ENCODE measurements around the gene SEC61B. TPM values are rescaled to one million over a fixed set of nuclear protein-coding genes. Genes with fewer than 3 reads are reported as not detected.
A peak's percentile ranks its signal among the peaks of the same experiment; 100 is the strongest.

Gene SEC61B
- total RNA-seq, 1 donor from 2014 or later: 83.7 TPM

DNA sequence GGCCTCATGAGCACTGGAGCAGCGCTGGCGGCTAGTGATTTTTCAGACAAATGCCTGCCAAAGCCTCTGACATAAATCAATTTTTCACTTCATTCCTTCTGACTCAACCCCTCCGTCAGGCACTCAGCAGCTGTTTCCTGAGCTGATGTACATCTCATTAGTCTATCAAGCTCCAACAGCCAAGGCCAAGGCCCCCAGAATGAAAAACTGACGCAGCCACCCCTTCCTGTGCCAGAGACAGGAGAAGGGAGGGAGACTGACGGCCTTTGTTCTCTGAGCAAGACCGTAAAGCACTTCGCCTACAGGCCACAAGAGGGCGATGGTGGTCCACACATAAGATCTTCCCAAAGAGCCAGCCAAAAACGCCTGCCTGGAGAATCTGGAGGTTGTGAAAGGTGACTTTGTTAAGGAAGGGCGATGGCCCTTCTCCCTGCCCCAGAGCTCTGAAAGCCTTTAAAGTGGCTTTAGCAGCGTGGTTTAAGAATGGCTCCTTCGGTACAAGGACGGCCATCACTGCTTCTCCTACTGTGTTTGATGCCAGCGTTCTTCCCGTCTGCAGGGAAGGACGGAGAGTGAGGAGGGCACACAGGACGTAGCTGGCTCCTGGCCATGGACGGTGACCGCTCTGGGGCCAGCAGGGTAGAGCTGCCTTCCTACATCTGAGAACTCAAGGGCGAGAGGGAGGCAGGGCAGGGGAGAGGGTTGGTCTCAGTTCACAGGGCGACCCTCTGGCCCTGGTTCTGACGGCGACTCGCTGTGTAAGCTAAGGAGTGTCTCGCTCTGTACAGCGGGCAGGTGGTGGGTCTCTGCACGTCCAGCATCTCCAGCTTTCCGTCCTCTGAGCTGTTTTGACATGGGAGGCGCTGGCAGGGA, 37.4 kb upstream of the SEC61B start:
- peak; percentile 93 for DNase-seq (ENCODE audit: low spot score)
- Mint-ChIP-seq H3K27ac (peak overlapping the region; percentile 88), H3K4me3 (no peak overlapping the region), H3K9me3 (no peaks in the 10 kb centered on the region), H3K4me1 (peaks cover 8% of the 10 kb centered on the region), H3K27me3 (ENCODE audit: insufficient read depth, low read depth) (peaks cover 4% of the 10 kb centered on the region), H3K36me3 (no peaks in the 10 kb centered on the region)
- Histone ChIP-seq H3K4me2 (no peak overlapping the region), H3K27ac (no peak overlapping the region), H3K36me3 (no peaks in the 10 kb centered on the region), H2AFZ (replicated peaks) (peak overlapping the region; percentile 94), H3K79me2 (ENCODE audit: low read depth) (no peaks in the 10 kb centered on the region), H3K9me3 (ENCODE audit: low read depth) (no peaks in the 10 kb centered on the region), H3K9ac (no peak overlapping the region), H4K20me1 (ENCODE audit: low read depth) (no peaks in the 10 kb centered on the region), H3F3A (ENCODE audit: low read depth) (no peaks in the 10 kb centered on the region), H3K4me3 (no peak overlapping the region), H3K4me1 (no peaks in the 10 kb centered on the region), H3K27me3 (no peaks in the 10 kb centered on the region)
- TF ChIP-seq EZH2phosphoT487 (IDR thresholded peaks at IDR 0.05): no peak
- TF ChIP-seq, protein P1, sequence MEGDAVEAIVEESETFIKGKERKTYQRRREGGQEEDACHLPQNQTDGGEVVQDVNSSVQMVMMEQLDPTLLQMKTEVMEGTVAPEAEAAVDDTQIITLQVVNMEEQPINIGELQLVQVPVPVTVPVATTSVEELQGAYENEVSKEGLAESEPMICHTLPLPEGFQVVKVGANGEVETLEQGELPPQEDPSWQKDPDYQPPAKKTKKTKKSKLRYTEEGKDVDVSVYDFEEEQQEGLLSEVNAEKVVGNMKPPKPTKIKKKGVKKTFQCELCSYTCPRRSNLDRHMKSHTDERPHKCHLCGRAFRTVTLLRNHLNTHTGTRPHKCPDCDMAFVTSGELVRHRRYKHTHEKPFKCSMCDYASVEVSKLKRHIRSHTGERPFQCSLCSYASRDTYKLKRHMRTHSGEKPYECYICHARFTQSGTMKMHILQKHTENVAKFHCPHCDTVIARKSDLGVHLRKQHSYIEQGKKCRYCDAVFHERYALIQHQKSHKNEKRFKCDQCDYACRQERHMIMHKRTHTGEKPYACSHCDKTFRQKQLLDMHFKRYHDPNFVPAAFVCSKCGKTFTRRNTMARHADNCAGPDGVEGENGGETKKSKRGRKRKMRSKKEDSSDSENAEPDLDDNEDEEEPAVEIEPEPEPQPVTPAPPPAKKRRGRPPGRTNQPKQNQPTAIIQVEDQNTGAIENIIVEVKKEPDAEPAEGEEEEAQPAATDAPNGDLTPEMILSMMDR (IDR thresholded peaks at IDR 0.05): peak; percentile 95

- Histone ChIP-seq H4K20me1 (ENCODE audit: low read depth) (no peaks in the 10 kb centered on the region), H3F3A (ENCODE audit: low read depth) (no peaks in the 10 kb centered on the region), H3K36me3 (no peaks in the 10 kb centered on the region), H2AFZ (replicated peaks) (no peak overlapping the region), H3K4me1 (no peaks in the 10 kb centered on the region), H3K9ac (no peak overlapping the region), H3K4me2 (no peak overlapping the region), H3K27me3 (no peaks in the 10 kb centered on the region), H3K4me3 (no peak overlapping the region), H3K79me2 (ENCODE audit: low read depth) (no peaks in the 10 kb centered on the region), H3K9me3 (ENCODE audit: low read depth) (no peaks in the 10 kb centered on the region), H3K27ac (no peak overlapping the region)
- TF ChIP-seq, protein P1 (IDR thresholded peaks at IDR 0.05): no peak
- TF ChIP-seq EZH2phosphoT487 (IDR thresholded peaks at IDR 0.05): no peak
- TF ChIP-seq EZH2 (IDR thresholded peaks at IDR 0.05): no peak
- DNase-seq (ENCODE audit: low spot score): no peak
- Mint-ChIP-seq H3K27me3 (ENCODE audit: insufficient read depth, low read depth) (peaks cover 4% of the 10 kb centered on the region), H3K36me3 (no peaks in the 10 kb centered on the region), H3K27ac (no peak overlapping the region), H3K4me3 (no peak overlapping the region), H3K9me3 (no peaks in the 10 kb centered on the region), H3K4me1 (peaks cover 8% of the 10 kb centered on the region)
These were observed 36.8 kb upstream of the SEC61B start for GRCh38 chr9:99185348-99185632.

DNA sequence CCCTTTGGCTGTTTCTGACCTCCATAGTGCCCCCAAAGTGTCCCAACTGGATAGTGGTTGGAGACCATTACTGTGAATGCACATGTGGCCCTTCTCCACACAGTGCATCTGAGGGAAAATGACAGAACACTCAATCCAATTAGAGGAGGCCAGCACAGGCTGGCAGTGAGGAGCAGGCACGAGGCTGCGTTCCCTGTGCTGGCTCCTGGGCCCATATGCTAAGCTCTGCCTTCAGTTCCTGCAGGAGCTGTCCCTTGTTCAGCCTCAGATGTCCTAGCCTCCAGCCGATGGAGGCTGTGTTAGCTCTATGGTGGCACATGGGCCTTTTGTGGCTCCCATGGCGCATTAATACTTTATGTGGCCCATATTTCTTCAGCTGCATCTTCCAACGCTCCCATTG, 36.1 kb upstream of the SEC61B start:
- TF ChIP-seq, protein P1 (IDR thresholded peaks at IDR 0.05): no peak
- TF ChIP-seq EZH2phosphoT487 (IDR thresholded peaks at IDR 0.05) (no peak), EZH2 (IDR thresholded peaks at IDR 0.05) (no peak)
- H3K4me1 ChIP-seq: no peaks in the 10 kb centered on the region
- H2AFZ ChIP-seq (replicated peaks): no peak overlapping the region
- Mint-ChIP-seq H3K9me3 (no peaks in the 10 kb centered on the region), H3K4me1 (peaks cover 6% of the 10 kb centered on the region), H3K27me3 (ENCODE audit: insufficient read depth, low read depth) (peaks cover 4% of the 10 kb centered on the region), H3K4me3 (no peak overlapping the region), H3K36me3 (no peaks in the 10 kb centered on the region), H3K27ac (no peak overlapping the region)
- H3K9ac ChIP-seq: no peak overlapping the region
- no peaks in the 10 kb centered on the region for H3F3A ChIP-seq (ENCODE audit: low read depth)
- no peaks in the 10 kb centered on the region for H3K36me3 ChIP-seq
- H3K79me2 ChIP-seq (ENCODE audit: low read depth): no peaks in the 10 kb centered on the region
- H3K4me2 ChIP-seq: no peak overlapping the region
- no peaks in the 10 kb centered on the region for H3K27me3 ChIP-seq
- H3K4me3 ChIP-seq: no peak overlapping the region
- H4K20me1 ChIP-seq (ENCODE audit: low read depth): no peaks in the 10 kb centered on the region
- H3K9me3 ChIP-seq (ENCODE audit: low read depth): no peaks in the 10 kb centered on the region
- no peak for DNase-seq (ENCODE audit: low spot score)
- no peak overlapping the region for H3K27ac ChIP-seq

Data from neural progenitor cell (in vitro differentiated cells).